ENCODE results near the gene USP50.

The USP50 gene

GRCh38 chr15:50452927-50453326 is 93.5 kb downstream of the USP50 start:
- no peak overlapping the region for H3K4me3 ChIP-seq (ENCODE audit: low read length)
- peaks cover 43% of the 10 kb centered on the region for H3K36me3 ChIP-seq (ENCODE audit: insufficient read depth, low read depth, low read length)
- no peaks in the 10 kb centered on the region for H3K27me3 ChIP-seq (ENCODE audit: insufficient read depth, low read length)
- H3K27ac ChIP-seq (ENCODE audit: low read length), result no peak overlapping the region
- H3K9ac ChIP-seq (ENCODE audit: low read depth, low read length), result no peak overlapping the region
- H3K9me3 ChIP-seq (ENCODE audit: insufficient read depth, low read depth, low read length), result no peaks in the 10 kb centered on the region
- no peaks in the 10 kb centered on the region for H3K4me1 ChIP-seq (ENCODE audit: insufficient read depth, low read length)
